ENCODE data around the gene MRPL33. TPM values are rescaled to one million over a fixed set of nuclear protein-coding genes. Genes with fewer than 3 reads are reported as not detected.

MRPL33 gene
- polyA plus RNA-seq, 1 of the 3 experiments (the other 2 are of a cell fraction) = 132 TPM

DNA sequence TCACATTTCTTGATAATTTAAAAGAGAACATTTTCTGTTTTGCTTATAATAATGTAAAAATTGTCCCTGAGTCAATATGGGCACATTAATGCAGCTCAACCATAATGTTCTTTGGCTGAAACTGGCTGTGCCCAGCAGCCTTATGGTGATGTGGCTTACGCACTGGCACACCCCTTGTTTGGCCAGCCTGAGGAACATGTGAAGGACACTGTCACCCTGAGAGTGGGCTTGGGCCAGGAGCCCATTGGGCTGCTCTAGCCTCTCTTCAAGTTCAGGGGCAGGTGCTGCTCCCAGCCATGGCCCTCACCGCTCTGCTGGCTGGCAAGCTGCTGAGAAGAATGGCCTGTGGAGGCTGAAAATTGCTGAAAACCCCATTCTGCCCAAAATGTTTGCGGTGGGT is 37.5 kb downstream of the MRPL33 start (continued):
- no peak for TF ChIP-seq EP300 (IDR thresholded peaks at IDR 0.05; ENCODE audit: borderline replicate concordance in 1 of 2, low read depth in 1 of 2, low read length in 1 of 2)
- no peak for TF ChIP-seq TEAD4 (IDR thresholded peaks at IDR 0.05; ENCODE audit: borderline replicate concordance, insufficient read depth)

DNA sequence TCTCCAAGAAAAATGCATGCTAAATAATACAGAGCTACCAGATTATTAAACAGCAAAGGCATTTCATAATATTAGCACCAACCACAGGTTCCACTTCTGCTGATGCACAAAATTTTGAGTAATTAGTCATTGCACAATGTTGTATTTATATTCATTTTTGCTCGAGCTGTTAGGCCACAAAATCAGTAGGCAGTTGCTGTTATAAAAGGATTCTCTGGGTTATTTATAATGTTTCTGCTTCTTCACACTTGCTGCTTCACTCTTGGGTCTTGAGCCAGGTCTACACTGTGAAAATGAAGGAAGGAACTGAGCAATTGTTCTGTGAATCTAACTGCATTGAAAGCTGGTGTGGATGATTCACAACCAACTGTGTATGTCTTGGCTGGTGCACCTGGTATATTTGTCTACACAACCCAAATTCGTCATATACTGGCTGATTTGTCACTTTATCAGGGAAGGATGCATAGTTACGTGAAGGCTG is 38.3 kb downstream of the MRPL33 start:
- H3K9me3 ChIP-seq = no peaks in the 10 kb centered on the region
- no peaks in the 10 kb centered on the region for H3K36me3 ChIP-seq (replicated peaks in 1 of 2; ENCODE audit: control insufficient read depth in 1 of 2, insufficient read depth in 2 of 2, low read length in 1 of 2)
- H3K27me3 ChIP-seq (ENCODE audit: insufficient read depth) = no peaks in the 10 kb centered on the region
- no peak overlapping the region for H3K4me3 ChIP-seq (ENCODE audit: low read depth in 2 of 2, low read length in 1 of 2)
- H3K9me2 ChIP-seq = no peaks in the 10 kb centered on the region
- H3K79me2 ChIP-seq (ENCODE audit: insufficient read depth) = no peaks in the 10 kb centered on the region
- DNase-seq = no peak
- peaks cover 0 to 18% of the 10 kb centered on the region in 2 experiments; a peak in 1 of 4 replicates for H3K4me1 ChIP-seq (ENCODE audit: control insufficient read depth in 1 of 2, insufficient read depth in 2 of 2, low read depth in 1 of 2, low read length in 1 of 2)
- H3K4me2 ChIP-seq = peak overlapping the region; percentile 16
- no peak overlapping the region for H2AFZ ChIP-seq (ENCODE audit: low read depth)
- POLR2A ChIA-PET = no interaction called here
- peak overlapping the region in 1 of 2 experiments; percentile 59; a peak in 2 of 4 replicates for H3K27ac ChIP-seq (ENCODE audit: low read depth in 2 of 2, low read length in 1 of 2)
- H4K20me1 ChIP-seq (ENCODE audit: insufficient read depth) = no peaks in the 10 kb centered on the region
- CTCF ChIA-PET = interaction anchor here (1.4 to 3.0 kb wide), 5 partner anchors 13 to 560 kb away, joined by 3 to 10 read pairs (median 4); no protein-coding TSS in a partner anchor
- TF ChIP-seq, protein P1, sequence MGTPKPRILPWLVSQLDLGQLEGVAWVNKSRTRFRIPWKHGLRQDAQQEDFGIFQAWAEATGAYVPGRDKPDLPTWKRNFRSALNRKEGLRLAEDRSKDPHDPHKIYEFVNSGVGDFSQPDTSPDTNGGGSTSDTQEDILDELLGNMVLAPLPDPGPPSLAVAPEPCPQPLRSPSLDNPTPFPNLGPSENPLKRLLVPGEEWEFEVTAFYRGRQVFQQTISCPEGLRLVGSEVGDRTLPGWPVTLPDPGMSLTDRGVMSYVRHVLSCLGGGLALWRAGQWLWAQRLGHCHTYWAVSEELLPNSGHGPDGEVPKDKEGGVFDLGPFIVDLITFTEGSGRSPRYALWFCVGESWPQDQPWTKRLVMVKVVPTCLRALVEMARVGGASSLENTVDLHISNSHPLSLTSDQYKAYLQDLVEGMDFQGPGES (IDR thresholded peaks at IDR 0.05; ENCODE audit: low read depth, low read length) = no peak
- TF ChIP-seq NRF1 (IDR thresholded peaks at IDR 0.05; ENCODE audit: low read depth, low read length) (no peak), TEAD4 (IDR thresholded peaks at IDR 0.05; ENCODE audit: borderline replicate concordance, insufficient read depth) (peak; percentile 48; the same call in 1 of the 2 replicates), NFIC (IDR thresholded peaks at IDR 0.05; ENCODE audit: borderline replicate concordance) (peak; percentile 84), FOSL2 (IDR thresholded peaks at IDR 0.05; ENCODE audit: borderline replicate concordance, low read depth) (peak; percentile 72; the same call in 1 of the 2 replicates), EP300 (IDR thresholded peaks at IDR 0.05; ENCODE audit: borderline replicate concordance in 1 of 2, low read depth in 1 of 2, low read length in 1 of 2) (peak in 1 of 2 experiments; percentile 48; a peak in 2 of 4 replicates), RCOR1 (IDR thresholded peaks at IDR 0.05; ENCODE audit: low read length) (no peak), SMC3 (IDR thresholded peaks at IDR 0.05; ENCODE audit: low read depth, low read length) (no peak), TAF1 (IDR thresholded peaks at IDR 0.05; ENCODE audit: borderline replicate concordance, low read depth, low read length) (no peak), EZH2phosphoT487 (IDR thresholded peaks at IDR 0.05; ENCODE audit: borderline replicate concordance, low read depth) (no peak), JUND (IDR thresholded peaks at IDR 0.05) (peak; percentile 61), TCF12 (IDR thresholded peaks at IDR 0.05) (peak; percentile 76)
- TF ChIP-seq, protein P2, sequence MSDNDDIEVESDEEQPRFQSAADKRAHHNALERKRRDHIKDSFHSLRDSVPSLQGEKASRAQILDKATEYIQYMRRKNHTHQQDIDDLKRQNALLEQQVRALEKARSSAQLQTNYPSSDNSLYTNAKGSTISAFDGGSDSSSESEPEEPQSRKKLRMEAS (IDR thresholded peaks at IDR 0.05; ENCODE audit: low read depth) = peak; percentile 59; the same call in 1 of the 2 replicates
- 28% methylated on average over 3 of the region's 3 CpGs for WGBS (ENCODE audit: low lambda C conversion rate)
- peaks cover 21% of the 10 kb centered on the region for H3F3A ChIP-seq (replicated peaks; ENCODE audit: insufficient read depth)
- H3K9ac ChIP-seq = peak overlapping the region; percentile 5

DNA sequence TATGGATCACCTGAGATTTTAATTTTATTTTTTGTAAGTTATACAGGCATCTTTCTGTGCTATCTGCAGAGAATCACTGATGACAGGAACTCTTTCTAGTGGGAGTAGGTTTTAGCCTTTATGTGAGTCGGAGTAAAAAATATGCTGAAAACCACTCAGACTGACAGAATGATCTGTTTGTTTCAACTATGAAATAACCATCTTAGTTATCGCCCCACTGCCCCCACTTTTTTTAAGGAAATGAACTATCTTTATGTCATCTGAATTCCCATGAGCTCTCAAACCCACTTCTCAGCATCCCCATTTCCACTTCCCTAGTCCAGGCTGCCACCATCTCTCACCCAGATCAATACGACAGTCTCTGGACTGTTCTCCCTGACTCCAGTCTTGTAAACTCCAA is 38.9 kb downstream of the MRPL33 start:
- Histone ChIP-seq H4K20me1 (ENCODE audit: insufficient read depth) (no peaks in the 10 kb centered on the region), H3K27ac (ENCODE audit: low read depth in 2 of 2, low read length in 1 of 2) (peak overlapping the region in 1 of 2 experiments; percentile 59; a peak in 2 of 4 replicates), H3K4me1 (ENCODE audit: control insufficient read depth in 1 of 2, insufficient read depth in 2 of 2, low read depth in 1 of 2, low read length in 1 of 2) (peaks cover 3 to 18% of the 10 kb centered on the region in 2 experiments; a peak in 2 of 4 replicates), H3K9me3 (no peaks in the 10 kb centered on the region), H3K4me2 (peak overlapping the region; percentile 16; the same call in 1 of the 2 replicates), H3K36me3 (replicated peaks in 1 of 2; ENCODE audit: control insufficient read depth in 1 of 2, insufficient read depth in 2 of 2, low read length in 1 of 2) (no peaks in the 10 kb centered on the region), H3K27me3 (ENCODE audit: insufficient read depth) (no peaks in the 10 kb centered on the region), H3F3A (replicated peaks; ENCODE audit: insufficient read depth) (peaks cover 21% of the 10 kb centered on the region), H3K79me2 (ENCODE audit: insufficient read depth) (no peaks in the 10 kb centered on the region), H3K9me2 (no peaks in the 10 kb centered on the region), H2AFZ (ENCODE audit: low read depth) (no peak overlapping the region), H3K4me3 (ENCODE audit: low read depth in 2 of 2, low read length in 1 of 2) (no peak overlapping the region), H3K9ac (peak overlapping the region; percentile 5)
- DNase-seq = no peak
- ChIA-PET CTCF (interaction anchor here (1.4 to 3.0 kb wide), 3 partner anchors 38 to 559 kb away, joined by 3 to 10 read pairs (median 4); no protein-coding TSS in a partner anchor), POLR2A (no interaction called here)
- WGBS (ENCODE audit: low lambda C conversion rate) = 73% methylated on average over 3 of the region's 3 CpGs
- TF ChIP-seq ELF1 (IDR thresholded peaks at IDR 0.05) (no peak), TEAD4 (IDR thresholded peaks at IDR 0.05; ENCODE audit: borderline replicate concordance, insufficient read depth) (no peak), EZH2phosphoT487 (IDR thresholded peaks at IDR 0.05; ENCODE audit: borderline replicate concordance, low read depth) (no peak), GABPA (IDR thresholded peaks at IDR 0.05; ENCODE audit: low read depth) (no peak), GATA2 (CRISPR knock-in tag; IDR thresholded peaks at IDR 0.05) (no peak), EP300 (IDR thresholded peaks at IDR 0.05; ENCODE audit: borderline replicate concordance in 1 of 2, low read depth in 1 of 2, low read length in 1 of 2) (no peak), SMC3 (IDR thresholded peaks at IDR 0.05; ENCODE audit: low read depth, low read length) (no peak), JUND (IDR thresholded peaks at IDR 0.05) (peak; percentile 39; the same call in 1 of the 2 replicates), FOSL2 (IDR thresholded peaks at IDR 0.05; ENCODE audit: borderline replicate concordance, low read depth) (peak; percentile 12; the same call in 1 of the 2 replicates), SIN3A (IDR thresholded peaks at IDR 0.05; ENCODE audit: borderline replicate concordance, low read depth, low read length) (no peak)
- TF ChIP-seq, protein P3, sequence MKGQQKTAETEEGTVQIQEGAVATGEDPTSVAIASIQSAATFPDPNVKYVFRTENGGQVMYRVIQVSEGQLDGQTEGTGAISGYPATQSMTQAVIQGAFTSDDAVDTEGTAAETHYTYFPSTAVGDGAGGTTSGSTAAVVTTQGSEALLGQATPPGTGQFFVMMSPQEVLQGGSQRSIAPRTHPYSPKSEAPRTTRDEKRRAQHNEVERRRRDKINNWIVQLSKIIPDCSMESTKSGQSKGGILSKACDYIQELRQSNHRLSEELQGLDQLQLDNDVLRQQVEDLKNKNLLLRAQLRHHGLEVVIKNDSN (IDR thresholded peaks at IDR 0.05; ENCODE audit: borderline replicate concordance, low read depth) = no peak
- TF ChIP-seq, protein P2 (IDR thresholded peaks at IDR 0.05; ENCODE audit: low read depth) = no peak
- TF ChIP-seq, protein P4, sequence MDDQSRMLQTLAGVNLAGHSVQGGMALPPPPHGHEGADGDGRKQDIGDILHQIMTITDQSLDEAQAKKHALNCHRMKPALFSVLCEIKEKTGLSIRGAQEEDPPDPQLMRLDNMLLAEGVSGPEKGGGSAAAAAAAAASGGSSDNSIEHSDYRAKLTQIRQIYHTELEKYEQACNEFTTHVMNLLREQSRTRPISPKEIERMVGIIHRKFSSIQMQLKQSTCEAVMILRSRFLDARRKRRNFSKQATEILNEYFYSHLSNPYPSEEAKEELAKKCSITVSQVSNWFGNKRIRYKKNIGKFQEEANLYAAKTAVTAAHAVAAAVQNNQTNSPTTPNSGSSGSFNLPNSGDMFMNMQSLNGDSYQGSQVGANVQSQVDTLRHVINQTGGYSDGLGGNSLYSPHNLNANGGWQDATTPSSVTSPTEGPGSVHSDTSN (IDR thresholded peaks at IDR 0.05) = peak; percentile 61

All from SK-N-SH (cell line).